GM19328 (cell line): ENCODE data around the gene DNAH6.
"Not testable (repeated sequence)": the region's sequence is repeated elsewhere in the genome, so short reads cannot be mapped to it uniquely, and the experiment has no call there.

Source experiments
- ATAC-seq: cut with Tn5 transposase; IDR thresholded peaks from one replicate; pipeline ENCODE4 v1.9.1; 2021; ENCODE audit warnings: mild to moderate bottlenecking, moderate library complexity; ENCODE audit not compliant: unreplicated experiment

The DNAH6 gene

DNA sequence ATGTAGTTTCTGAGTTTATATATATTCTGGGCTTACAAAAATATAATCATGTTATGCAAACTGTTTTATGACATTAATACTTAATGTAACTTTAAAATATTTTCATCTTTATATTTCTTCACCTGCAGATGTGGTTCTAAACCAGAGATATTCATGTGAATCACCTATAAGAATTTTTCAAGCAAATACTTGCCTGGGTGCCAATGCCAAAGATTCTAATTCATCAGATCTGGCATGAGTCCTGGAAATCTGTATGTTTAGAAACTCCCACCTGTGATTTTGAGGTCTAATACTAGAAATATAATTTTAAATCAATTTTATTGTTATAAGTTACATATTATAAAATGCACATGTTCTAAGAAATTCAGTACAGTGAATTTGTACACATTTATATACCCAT, 19.9 kb upstream of the DNAH6 start:
- no peak for ATAC-seq

DNA sequence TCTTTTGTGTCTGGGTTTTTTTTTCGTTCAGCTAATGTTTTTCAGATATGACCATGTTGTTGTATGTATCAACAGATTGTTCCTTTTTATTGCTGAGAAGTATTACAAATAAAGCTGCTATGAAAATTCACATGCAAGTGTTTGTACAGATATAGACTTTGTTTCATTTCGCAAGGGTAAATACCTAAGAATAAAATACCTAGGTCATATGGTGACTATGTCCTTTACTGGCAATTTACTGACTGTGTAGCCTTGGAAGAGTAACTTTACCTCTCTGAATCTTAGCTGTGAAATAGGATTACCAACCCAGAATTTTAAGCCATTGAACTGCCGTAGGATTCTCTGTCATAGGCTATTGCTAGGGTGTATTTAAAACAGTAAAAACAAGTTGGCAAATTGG, 19.0 kb upstream of the DNAH6 start:
- ATAC-seq: no peak

DNA sequence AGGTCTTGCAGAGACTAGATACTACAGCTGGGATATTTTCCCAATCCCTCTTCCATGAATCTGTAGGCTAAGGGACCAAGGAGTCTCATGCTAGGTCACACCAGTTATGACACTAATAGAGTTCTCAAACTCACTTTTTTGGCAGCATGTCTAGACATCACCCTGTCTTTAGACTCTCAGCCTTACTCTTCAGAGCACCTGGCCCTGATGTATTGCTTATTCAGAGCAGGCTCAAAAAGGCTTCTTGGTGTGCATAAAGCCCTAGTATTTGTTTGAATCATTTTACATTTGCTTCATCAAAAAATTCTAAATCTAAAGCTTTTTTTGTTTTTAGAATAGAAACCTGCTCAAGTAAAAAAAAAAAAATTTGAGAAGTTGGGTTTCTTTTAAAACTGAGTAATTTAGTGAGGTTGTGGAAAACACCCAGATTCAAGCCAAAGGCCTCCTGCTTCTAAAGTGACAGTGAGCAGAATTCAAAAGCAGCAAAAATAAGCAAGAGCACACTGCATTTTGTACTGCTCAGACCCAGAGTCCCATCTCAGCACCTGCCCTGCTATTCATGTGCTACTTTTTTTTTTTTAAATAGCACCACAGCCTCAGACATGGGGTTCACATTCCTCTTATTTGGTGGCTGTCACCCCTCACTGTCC, 18.0 kb upstream of the DNAH6 start:
- no peak for ATAC-seq

DNA sequence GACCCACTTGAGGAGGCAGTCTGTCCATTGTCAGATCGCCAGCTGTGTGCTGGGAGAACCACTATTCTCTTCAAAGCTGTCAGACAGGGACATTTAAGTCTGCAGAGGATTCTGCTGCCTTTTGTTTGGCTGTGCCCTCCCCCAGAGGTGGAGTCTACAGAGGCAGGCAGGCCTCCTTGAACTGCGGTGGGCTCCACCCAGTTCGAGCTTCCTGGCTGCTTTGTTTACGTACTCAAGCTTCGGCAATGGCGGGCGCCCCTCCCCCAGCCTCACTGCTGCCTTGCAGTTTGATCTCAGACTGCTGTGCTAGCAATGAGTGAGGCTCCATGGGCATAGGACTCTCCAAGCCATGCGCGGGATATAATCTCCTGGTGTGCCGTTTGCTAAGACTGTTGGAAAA, 5.3 kb upstream of the DNAH6 start:
- ATAC-seq: not testable (repeated sequence)

DNA sequence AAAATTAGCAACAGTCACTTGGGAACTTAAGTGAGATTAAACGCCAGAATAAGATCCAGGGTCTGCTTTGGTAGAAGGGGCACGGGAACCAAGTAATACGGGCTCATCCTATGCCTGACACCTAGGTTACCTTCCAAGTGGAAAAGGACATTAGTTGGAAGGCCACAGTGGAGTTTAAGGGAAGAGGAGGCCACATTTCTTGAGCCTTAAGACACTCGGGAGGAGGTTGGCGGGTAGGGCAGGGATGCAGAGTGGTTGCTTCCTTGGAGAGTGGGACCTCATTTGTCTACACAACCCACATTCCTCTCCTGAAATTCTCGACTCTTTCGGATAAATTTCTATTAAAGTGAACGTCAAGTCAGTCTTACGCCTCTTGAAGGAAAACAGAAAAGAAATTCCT, 510 bp upstream of the DNAH6 start:
- ATAC-seq: no peak

DNA sequence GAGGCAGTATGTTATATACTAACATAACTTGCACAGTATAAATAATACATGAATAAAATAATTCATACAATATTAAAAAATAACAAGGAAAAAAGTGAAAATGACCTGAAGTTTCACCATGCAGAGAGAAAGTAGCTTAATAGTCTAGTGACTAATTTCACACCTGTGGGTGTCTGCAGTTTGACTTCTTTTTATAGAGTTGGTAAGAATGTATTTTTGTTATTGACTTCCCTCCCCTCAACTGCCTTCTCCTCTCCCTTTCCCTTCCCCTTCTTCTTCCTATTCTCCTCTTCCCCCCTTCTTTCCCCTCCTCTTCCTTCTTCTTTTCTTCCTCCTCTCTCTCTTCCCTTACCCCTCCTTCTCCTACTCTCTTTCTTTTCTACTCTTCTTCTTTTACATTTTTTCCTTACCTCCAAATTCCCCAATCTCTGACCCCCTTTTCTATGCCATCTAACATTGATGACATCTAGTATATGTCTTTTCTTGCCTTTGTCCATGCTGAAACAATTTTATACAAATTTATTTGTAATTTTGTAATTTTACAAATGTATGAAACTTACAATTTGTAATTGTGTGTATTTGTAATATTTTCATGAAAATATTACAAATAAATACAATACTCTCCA, 3.1 kb downstream of the DNAH6 start:
- ATAC-seq: no peak

DNA sequence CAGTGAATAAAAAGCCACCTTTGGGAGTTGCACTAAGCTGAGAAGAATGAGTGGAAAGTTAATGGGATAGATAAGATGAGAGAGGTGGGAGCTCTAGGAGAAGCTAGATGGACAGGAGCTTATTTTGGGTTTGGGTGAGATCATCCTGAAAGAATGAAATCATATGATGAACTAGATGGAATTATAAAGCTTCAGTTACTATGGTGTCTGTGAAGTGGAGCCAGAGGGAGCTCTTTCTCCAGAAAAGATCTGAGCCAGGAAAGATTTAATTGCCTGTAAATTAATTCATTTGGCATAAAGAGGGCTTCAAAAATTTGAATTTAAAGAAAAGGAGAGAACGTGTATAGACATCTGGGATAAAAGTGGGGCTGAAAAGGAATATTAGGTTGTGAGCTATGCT, 10.3 kb downstream of the DNAH6 start:
- no peak for ATAC-seq

DNA sequence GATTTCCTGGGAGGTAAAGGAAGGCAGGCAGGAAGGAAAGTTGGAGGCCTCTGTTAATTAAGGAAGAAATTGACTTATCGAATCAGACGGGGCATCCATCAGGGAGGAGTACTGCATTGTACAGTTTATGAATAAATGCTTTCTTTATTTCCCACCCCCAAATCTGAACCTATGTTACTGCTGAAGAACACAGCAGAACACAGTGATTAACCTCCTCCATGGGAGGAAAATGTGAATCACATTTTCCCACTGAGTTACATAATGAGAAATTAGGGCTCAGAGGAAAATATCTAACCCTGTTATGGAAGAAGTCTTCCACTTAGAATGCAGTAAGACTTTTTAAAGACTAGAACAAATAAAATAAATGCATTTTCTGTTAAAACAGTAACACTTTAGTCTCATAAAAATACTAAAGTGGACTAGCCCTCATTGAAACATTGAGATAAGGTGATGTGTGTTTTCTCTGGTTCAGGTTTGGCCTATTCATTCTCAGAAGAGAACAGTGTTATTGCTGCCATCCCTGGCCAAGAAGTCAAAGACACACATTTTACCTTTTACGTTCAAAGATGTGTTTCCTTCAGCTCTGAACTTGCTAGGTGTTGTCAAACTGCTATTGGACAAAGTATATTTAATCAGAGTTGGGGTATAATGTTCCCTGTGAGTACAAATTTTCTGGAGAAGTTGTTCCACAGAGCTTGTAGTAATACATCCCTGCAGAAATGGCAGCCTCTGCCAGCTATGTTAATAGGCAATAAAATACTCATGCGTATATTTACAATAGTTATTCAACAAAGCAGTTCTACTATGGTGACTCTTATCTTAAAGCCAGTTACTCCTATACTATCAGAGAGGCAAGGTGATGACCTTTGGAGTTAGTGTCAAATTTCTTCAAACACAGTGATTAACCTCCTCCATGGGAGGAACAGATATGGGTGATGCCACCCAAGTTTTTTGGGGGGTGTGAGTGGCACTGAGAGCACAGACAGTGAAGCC, 11.1 kb downstream of the DNAH6 start:
- no peak for ATAC-seq

DNA sequence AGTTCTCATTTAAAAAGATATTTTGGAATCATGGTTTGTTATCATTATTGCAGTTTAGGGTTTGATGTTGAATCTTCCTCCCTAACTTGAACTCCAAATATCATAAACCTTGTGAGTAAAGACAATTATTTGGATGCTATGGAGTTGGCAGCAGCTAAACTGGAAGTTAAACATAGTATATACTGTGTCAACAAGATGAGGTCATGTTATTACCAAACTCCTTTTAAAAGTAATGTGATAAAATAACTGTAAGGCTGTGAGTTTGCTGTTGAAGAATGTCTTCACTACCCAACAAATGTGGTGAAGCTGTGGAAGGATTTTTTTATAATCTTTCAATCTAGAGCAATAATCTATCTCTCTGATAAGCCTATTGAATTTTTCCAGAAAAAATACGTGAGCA, 16.0 kb downstream of the DNAH6 start:
- ATAC-seq: no peak

DNA sequence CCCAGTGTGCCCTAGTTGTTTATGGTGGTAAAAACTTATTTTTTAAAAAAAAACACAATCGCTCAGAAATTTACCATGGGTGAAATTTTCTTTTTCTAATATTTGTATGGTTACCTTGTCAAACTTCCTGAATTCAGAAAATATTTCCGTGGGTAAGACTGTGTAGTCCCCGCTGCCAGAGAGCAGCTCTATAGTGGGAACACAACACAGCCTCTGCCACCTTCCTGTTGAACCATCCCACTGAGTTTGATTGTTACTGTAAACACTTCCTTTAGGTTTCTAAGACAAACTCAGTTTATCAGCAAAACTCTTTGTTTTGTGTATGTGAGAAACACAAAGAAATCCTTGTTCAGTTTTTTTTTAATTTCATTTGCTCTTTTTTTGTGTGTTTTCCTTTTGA, 17.9 kb downstream of the DNAH6 start:
- no peak for ATAC-seq

DNA sequence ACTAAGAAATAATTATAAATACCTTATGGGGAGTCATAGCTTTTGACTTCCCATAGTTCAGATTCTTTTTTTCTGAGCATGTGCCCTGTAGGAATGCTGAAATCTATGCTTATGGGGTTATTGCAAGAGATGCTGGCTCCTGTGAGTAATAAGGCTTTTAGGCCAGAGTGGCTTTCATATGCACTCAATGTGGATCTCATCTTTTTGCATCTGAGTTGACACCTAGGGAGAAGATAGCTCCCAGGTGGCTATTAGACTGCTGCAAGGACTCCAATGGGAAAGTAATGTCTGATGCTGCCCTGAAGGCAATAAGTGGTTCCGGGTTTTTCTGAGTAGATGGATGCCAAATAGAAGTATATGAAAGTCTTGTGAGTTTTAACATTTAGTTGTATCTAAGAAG, 21.0 kb downstream of the DNAH6 start:
- ATAC-seq: no peak

DNA sequence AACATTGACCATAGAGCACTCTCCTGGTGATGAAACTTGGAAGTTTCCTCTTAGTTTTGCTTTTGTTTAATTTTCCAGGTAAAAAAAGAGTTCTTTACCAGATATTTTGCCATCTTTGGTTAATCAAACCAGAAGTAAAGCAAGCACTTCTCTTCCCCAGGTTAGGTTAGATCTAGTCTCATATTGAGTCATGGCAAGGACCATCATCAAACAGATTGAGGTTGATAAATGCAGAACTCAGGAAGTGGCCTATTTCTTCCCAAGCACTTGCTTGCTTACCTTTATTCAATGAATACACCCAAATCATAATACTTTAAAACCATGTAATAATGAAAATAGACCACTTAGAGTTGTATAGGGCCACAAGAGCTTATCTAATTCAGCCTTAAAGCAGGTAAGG, 23.4 kb downstream of the DNAH6 start:
- ATAC-seq: no peak

DNA sequence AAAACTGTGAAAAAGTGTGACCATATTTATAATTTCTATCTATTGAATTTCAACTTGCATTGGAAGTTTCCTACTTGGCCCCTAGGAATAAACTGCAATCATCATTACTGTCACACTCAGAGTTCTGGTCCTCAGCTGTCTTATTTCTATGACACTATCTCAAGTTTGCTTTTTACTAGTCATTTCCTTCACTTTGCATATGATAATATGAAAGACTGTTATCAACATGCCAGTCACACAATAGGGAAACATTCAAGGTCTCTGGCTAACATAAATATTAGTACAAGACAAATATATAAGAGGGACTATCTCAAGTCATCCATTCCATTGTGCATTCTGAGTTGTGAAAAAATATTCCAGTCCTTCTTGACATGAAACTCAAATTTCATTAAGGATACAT, 28.7 kb downstream of the DNAH6 start:
- no peak for ATAC-seq

DNA sequence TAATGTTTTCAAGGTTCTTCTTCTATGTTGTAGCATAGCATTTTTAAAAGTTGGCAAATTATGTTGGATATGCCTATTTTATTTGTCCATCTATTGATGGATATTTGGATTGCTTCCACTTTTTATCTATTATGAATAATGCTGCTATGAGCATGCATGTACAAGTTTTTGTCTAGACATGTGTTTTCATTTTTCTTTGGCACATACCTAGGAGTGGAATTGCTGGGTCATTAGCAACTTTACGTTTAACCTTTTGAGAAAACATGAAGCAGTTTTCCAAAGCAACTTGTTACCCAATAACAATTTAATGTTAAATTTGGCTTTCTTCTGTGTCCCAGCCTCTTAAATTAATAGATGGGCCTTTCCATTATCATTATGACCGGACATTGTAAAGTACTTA, 30.3 kb downstream of the DNAH6 start:
- ATAC-seq: no peak

DNA sequence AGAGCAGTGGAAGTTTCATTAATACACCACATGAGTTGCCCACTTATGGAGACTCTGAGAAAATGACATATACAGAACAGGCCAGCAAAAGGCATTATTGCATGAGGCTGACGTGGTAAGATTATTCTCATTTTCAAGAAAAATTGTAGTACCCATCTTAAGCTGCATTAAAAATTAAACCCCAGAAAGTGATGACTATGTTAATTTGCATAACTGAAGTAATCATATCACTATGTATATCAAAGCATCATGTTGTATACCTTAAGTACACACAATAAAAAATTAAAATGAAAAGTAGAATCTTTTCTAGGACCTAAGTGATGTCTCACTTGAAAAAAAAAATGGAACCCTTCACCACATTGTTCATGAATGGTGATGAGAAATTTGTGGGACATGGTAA, 32.0 kb downstream of the DNAH6 start:
- ATAC-seq: no peak

DNA sequence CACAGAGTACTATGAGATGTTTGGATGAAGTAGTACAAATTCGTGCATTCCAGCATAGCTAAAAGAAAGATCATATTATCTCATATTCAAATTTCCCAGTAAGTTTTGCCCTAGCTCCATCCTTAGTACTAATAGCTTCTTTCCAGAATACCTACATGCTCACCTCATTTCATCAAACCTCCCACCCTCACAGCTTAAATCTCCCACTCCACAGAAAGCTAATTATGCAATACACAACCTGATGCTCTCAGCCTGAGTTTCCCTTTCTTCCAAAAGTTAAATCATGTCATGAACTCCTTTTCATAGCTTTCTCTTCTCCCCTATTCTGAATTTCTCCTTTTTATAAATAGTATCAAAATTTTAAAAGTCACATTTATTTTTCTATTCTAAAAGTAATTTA, 34.6 kb downstream of the DNAH6 start:
- no peak for ATAC-seq

DNA sequence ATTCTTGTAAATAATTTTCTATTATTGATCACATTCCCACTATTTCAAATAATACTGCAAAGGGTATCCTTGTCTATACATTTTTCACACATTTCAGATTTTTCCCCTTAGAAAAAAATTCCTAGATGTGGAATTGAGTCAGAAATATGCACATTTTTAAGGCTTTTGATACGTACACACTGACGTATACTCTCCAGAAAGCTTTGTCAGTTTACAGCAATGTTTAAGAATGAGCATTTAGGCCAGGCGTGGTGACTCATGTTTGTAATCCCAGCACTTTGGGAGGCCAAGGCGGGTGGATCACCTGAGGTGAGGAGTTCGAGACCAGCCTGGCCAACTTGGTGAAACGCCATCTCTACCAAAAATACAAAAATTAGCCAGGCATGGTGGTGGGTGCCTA, 35.2 kb downstream of the DNAH6 start:
- ATAC-seq: not testable (repeated sequence)

DNA sequence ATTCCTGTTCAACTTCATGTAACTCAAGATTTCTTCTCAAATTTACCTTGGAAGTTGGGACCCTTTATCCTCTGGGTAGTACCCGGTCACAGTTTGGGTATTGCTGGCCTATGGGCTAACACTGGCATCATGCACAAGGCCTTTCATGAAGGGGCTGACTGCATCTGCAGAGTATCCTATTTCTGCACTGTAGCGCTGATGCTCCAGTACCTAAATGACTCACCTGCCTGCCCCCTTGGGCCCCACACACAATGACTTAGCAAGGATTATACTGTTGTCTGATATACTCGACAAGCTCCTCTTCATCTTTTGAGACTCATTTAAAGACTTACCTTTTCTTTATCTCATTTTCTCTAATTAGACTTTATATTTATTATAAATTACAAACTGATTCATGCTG, 39.9 kb downstream of the DNAH6 start:
- no peak for ATAC-seq

DNA sequence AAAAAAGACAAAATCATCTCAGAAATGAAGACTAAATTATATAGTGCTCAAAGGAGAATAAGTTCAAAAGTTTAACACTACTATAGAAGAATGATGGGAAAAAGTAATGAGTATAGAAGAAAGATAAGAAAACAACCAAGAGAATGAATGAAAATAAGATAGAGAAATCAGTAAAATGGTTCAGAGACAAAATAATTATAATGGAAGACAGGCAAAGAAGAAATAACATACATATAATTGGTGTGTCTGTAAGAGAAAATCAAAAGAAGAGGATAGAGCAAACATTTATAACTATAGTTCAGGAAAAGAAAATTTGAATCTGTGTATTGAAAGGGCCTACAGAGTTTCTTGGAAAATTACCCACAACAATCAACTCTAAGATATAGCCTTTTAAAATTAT, 43.5 kb downstream of the DNAH6 start:
- no peak for ATAC-seq

DNA sequence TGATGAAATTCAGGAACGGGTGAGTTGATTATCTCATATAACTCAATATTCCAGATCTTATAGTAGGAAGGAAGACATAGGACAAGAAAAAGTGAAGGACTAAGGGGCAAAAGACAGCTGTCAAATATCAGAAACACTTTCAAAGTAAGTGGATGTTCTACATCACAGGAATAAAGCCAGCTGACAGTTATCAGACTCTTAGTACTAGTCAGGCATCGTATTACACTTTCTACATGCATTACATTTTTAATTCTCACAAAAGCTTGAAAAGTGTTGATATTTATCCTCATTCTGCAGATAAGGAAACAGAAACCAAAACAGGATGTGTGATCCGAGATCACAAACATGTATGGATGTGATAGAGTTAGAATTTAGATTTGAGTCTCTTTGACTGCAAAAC, 63.4 kb downstream of the DNAH6 start:
- ATAC-seq: no peak

DNA sequence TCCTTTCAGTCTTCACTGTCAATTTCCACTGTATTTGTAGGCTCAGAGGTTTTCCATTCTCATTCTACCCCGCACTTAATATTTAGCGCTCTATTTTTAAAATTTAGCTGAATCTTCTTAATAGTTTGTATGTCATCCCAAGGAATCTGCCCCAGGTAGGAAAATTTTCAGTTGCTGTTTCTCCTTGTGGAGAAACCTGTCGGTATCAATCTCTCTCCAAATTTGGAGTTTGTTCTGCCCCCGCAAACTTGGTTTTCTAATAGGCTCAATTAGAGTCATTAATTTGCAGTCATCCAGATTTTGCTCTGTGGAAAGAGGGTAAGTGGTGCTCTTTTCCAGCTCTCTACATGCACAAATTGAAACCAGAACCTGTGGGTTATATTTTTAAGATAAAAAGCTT, 87.6 kb downstream of the DNAH6 start:
- ATAC-seq: no peak

DNA sequence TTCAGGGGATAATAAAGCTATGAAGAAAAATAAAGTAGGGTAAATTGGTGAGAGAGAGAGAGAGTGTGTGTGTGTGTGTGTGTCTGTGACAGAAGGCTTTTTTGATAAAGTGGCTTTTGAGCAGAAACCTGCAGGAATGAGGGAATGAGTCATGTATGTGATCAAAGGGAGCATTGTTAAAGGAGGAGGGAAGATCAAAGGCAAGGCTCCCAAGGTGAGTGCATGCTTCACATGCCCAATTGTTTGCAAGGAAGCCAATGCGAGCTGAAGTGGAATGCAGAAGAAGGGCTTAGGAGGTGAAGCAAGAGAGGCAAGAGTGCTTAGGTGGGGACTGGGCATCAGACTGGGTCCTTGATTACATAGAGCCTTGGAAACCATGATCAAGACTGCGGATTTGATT, 96.8 kb downstream of the DNAH6 start:
- no peak for ATAC-seq
